GM12875 (cell line): Measurements from ENCODE around the gene BANF1.
"Not testable (repeated sequence)": the region's sequence is repeated elsewhere in the genome, so short reads cannot be mapped to it uniquely, and the experiment has no call there.

Experiments
- H3K4me3 ChIP-seq: one replicate; pipeline ENCODE4 v1.5.1; 2011; ENCODE audit warnings: low read depth, low read length, control low read depth
- CTCF ChIP-seq: IDR thresholded peaks from 2 replicates; pipeline ENCODE4 v1.5.1; 2011; ENCODE audit warnings: low read depth, mild to moderate bottlenecking, control low read depth, inconsistent platforms, low read length, moderate library complexity, borderline replicate concordance; ENCODE audit not compliant: insufficient read depth

Gene BANF1

GRCh38 chr11:66006134-66006890 lies 4.0 kb downstream of the BANF1 start:
- no peak for TF ChIP-seq CTCF
- no peak overlapping the region for H3K4me3 ChIP-seq

GRCh38 chr11:66006891-66007176 lies 4.5 kb downstream of the BANF1 start:
- no peak overlapping the region for H3K4me3 ChIP-seq
- TF ChIP-seq CTCF: no peak

GRCh38 chr11:66007201-66007634 lies 4.9 kb downstream of the BANF1 start:
- no peak for TF ChIP-seq CTCF
- no peak overlapping the region for H3K4me3 ChIP-seq

GRCh38 chr11:66008095-66008467 lies 5.8 kb downstream of the BANF1 start:
- TF ChIP-seq CTCF: no peak
- H3K4me3 ChIP-seq: no peak overlapping the region

GRCh38 chr11:66008468-66009101 lies 6.3 kb downstream of the BANF1 start:
- H3K4me3 ChIP-seq: no peak overlapping the region
- TF ChIP-seq CTCF: no peak

GRCh38 chr11:66010036-66010435 lies 7.7 kb downstream of the BANF1 start:
- H3K4me3 ChIP-seq: not testable (repeated sequence)

- no peak overlapping the region for H3K4me3 ChIP-seq
- no peak for TF ChIP-seq CTCF
Observed at GRCh38 chr11:66011239-66011784, 9.0 kb downstream of the BANF1 start.
